IMR-90 (cell line): Measurements from ENCODE around the gene CHAF1B. TPM values are rescaled to one million over a fixed set of nuclear protein-coding genes. Genes with fewer than 3 reads are reported as not detected.

Experiments
- ATAC-seq: fragments of 200-7000 bp; cut with Tn5 transposase; 2 replicates; pipeline ENCODE4 v1.9.1; 2020; ENCODE audit warnings: low read depth, mild to moderate bottlenecking, moderate library complexity
- BruUV-seq: library from RNA; stranded (reverse); fragments of 400-500 nt; replicated peaks from 2 replicates; lab custom pipeline; 2021; lab: Mats Ljungman, UMichigan
- CTCF ChIA-PET: fragments of 300-600 bp; formaldehyde crosslinking; extraction: SDS; loops from one replicate; lab custom pipeline; 2021; ENCODE audit warnings: antibody characterized with exemption; lab: Yijun Ruan, JAX
- POLR2A ChIA-PET: fragments of 300-600 bp; sonication (Branson Sonifier 250); formaldehyde crosslinking; loops from one replicate; lab custom pipeline; 2022; ENCODE audit warnings: antibody characterized with exemption; ENCODE audit not compliant: unreplicated experiment; lab: Charles Lee
- DNase-seq: peaks from one replicate; pipeline ENCODE4 v3.0.0; 2013
- H2AFZ ChIP-seq: replicated peaks from 2 replicates; pipeline ENCODE3; 2013; ENCODE audit warnings: low read length, mild to moderate bottlenecking; ENCODE audit not compliant: poor library complexity
- H2AK5ac ChIP-seq: 2 replicates; pipeline ENCODE4 v1.6.1; 2013; ENCODE audit warnings: low read depth, low read length, inconsistent platforms
- H2AK9ac ChIP-seq: replicated peaks from 2 replicates; pipeline ENCODE3; 2013; ENCODE audit warnings: mild to moderate bottlenecking, low read depth, low read length, moderate library complexity; ENCODE audit not compliant: poor library complexity
- H2BK120ac ChIP-seq: 2 replicates; pipeline ENCODE4 v1.6.1; 2013; ENCODE audit warnings: low read depth, low read length, inconsistent platforms
- H2BK15ac ChIP-seq: 3 replicates; pipeline ENCODE4 v1.6.1; 2013; ENCODE audit warnings: low read depth, low read length, inconsistent platforms
- H2BK20ac ChIP-seq: 2 replicates; pipeline ENCODE4 v1.6.1; 2013; ENCODE audit warnings: low read depth, mild to moderate bottlenecking, inconsistent platforms, low read length, moderate library complexity
- H2BK5ac ChIP-seq: 2 replicates; pipeline ENCODE4 v1.6.1; 2013; ENCODE audit warnings: mild to moderate bottlenecking, low read depth, low read length, inconsistent platforms; ENCODE audit not compliant: poor library complexity, severe bottlenecking
- H3K14ac ChIP-seq: replicated peaks from 2 replicates; pipeline ENCODE4 v1.6.1; 2013; ENCODE audit warnings: low read depth, low read length, inconsistent platforms
- H3K18ac ChIP-seq: 2 replicates; pipeline ENCODE4 v1.6.1; 2013; ENCODE audit warnings: low read depth, low read length, control low read depth
- H3K23ac ChIP-seq: 2 replicates; pipeline ENCODE4 v1.6.1; 2013; ENCODE audit warnings: low read depth, low read length, inconsistent platforms
- H3K27ac ChIP-seq: 2 replicates; pipeline ENCODE4 v1.5.1; 2013; ENCODE audit warnings: mild to moderate bottlenecking, control low read depth, low read length; ENCODE audit not compliant: insufficient read depth
- H3K27me3 ChIP-seq: 2 replicates; pipeline ENCODE4 v1.6.1; 2013; ENCODE audit warnings: low read length; ENCODE audit not compliant: control insufficient read depth, insufficient read depth
- H3K36me3 ChIP-seq: 2 replicates; pipeline ENCODE4 v1.6.1; 2013; ENCODE audit warnings: low read length, mixed read lengths; ENCODE audit not compliant: control insufficient read depth, insufficient read depth
- H3K4ac ChIP-seq: 2 replicates; pipeline ENCODE4 v1.6.1; 2013; ENCODE audit warnings: low read depth, low read length, inconsistent platforms
- H3K4me1 ChIP-seq: 2 replicates; pipeline ENCODE4 v1.6.1; 2013; ENCODE audit warnings: low read length, mixed read lengths; ENCODE audit not compliant: control insufficient read depth, insufficient read depth
- H3K4me2 ChIP-seq: 2 replicates; pipeline ENCODE4 v1.6.1; 2013; ENCODE audit warnings: low read depth, mild to moderate bottlenecking, control low read depth, low read length, moderate library complexity
- H3K4me3 ChIP-seq: 2 replicates; pipeline ENCODE4 v1.5.1; 2013; ENCODE audit warnings: low read depth, mild to moderate bottlenecking, control low read depth, low read length, moderate library complexity; ENCODE audit not compliant: insufficient read depth
- H3K56ac ChIP-seq: 2 replicates; pipeline ENCODE4 v1.6.1; 2013; ENCODE audit warnings: low read length, inconsistent platforms; ENCODE audit not compliant: insufficient read depth; ENCODE audit errors: extremely low read depth
- H3K79me1 ChIP-seq, 2 experiments: 2 replicates each; pipeline ENCODE4 v1.6.1; 2013; ENCODE audit warnings: low read length in 2 of 2, inconsistent platforms in 1 of 2, low read depth in 1 of 2
- H3K9ac ChIP-seq: 2 replicates; pipeline ENCODE4 v1.6.1; 2013; ENCODE audit warnings: low read depth, low read length, control low read depth
- H3K9me1 ChIP-seq: 2 replicates; pipeline ENCODE4 v1.6.1; 2013; ENCODE audit warnings: low read length, inconsistent platforms; ENCODE audit not compliant: insufficient read depth
- H3K9me3 ChIP-seq: 2 replicates; pipeline ENCODE4 v1.6.1; 2013; ENCODE audit warnings: low read length; ENCODE audit not compliant: control insufficient read depth, insufficient read depth
- H4K20me1 ChIP-seq: 2 replicates; pipeline ENCODE4 v1.6.1; 2013; ENCODE audit warnings: low read length, inconsistent platforms; ENCODE audit not compliant: insufficient read depth
- H4K5ac ChIP-seq: 2 replicates; pipeline ENCODE4 v1.6.1; 2013; ENCODE audit warnings: mild to moderate bottlenecking, low read depth, low read length, control low read depth
- H4K8ac ChIP-seq, 2 experiments: 2 replicates each; pipeline ENCODE4 v1.6.1; 2013; ENCODE audit warnings: low read depth in 2 of 2, low read length in 2 of 2, control low read depth in 1 of 2, inconsistent platforms in 1 of 2
- H4K91ac ChIP-seq: 2 replicates; pipeline ENCODE4 v1.6.1; 2013; ENCODE audit warnings: low read depth, low read length, inconsistent platforms; ENCODE audit not compliant: insufficient read depth
- BHLHE40 ChIP-seq: fragments of 150-350 bp; IDR thresholded peaks from 2 replicates; pipeline ENCODE4 v1.6.1; 2016; ENCODE audit warnings: mild to moderate bottlenecking, low read depth, low read length
- CEBPB ChIP-seq: IDR thresholded peaks from 2 replicates; pipeline ENCODE4 v1.6.1; 2012; ENCODE audit warnings: low read depth, low read length, improper control_type of control experiment
- CHD1 ChIP-seq: IDR thresholded peaks from 2 replicates; pipeline ENCODE4 v1.6.1; 2012; ENCODE audit warnings: low read depth, low read length, improper control_type of control experiment
- CTCF ChIP-seq: conservative IDR thresholded peaks from 2 replicates; pipeline ENCODE4 v1.5.1; 2012; ENCODE audit warnings: mild to moderate bottlenecking, low read depth, low read length, improper control_type of control experiment
- ELK1 ChIP-seq: fragments of 150-350 bp; IDR thresholded peaks from 2 replicates; pipeline ENCODE4 v1.6.1; 2016; ENCODE audit warnings: low read depth, mild to moderate bottlenecking, low read length, moderate library complexity, borderline replicate concordance
- FOS ChIP-seq: fragments of 150-350 bp; IDR thresholded peaks from 2 replicates; pipeline ENCODE4 v1.6.1; 2016; ENCODE audit warnings: low read depth, low read length
- MAZ ChIP-seq: IDR thresholded peaks from 2 replicates; pipeline ENCODE4 v1.6.1; 2012; ENCODE audit warnings: low read depth, mild to moderate bottlenecking, low read length, improper control_type of control experiment, moderate library complexity, borderline replicate concordance
- MXI1 ChIP-seq: IDR thresholded peaks from 2 replicates; pipeline ENCODE4 v1.6.1; 2012; ENCODE audit warnings: low read depth, mild to moderate bottlenecking, low read length, moderate library complexity, borderline replicate concordance
- POLR2A ChIP-seq: IDR thresholded peaks from 2 replicates; pipeline ENCODE4 v1.6.1; 2012; ENCODE audit warnings: mild to moderate bottlenecking, low read depth, low read length
- RAD21 ChIP-seq: IDR thresholded peaks from 2 replicates; pipeline ENCODE4 v1.6.1; 2012; ENCODE audit warnings: low read length, improper control_type of control experiment
- RCOR1 ChIP-seq: IDR thresholded peaks from 2 replicates; pipeline ENCODE4 v1.6.1; 2012; ENCODE audit warnings: mild to moderate bottlenecking, low read length, improper control_type of control experiment; ENCODE audit not compliant: insufficient replicate concordance
- RFX5 ChIP-seq: IDR thresholded peaks from 2 replicates; pipeline ENCODE4 v1.8.0; 2012; ENCODE audit warnings: low read depth, mild to moderate bottlenecking, low read length, moderate library complexity
- SMC3 ChIP-seq: fragments of 150-350 bp; IDR thresholded peaks from 2 replicates; pipeline ENCODE4 v1.6.1; 2016; ENCODE audit warnings: low read depth, mild to moderate bottlenecking, antibody characterized with exemption, low read length, moderate library complexity
- USF2 ChIP-seq: fragments of 150-350 bp; IDR thresholded peaks from 2 replicates; pipeline ENCODE4 v1.6.1; 2017; ENCODE audit warnings: mild to moderate bottlenecking, antibody characterized with exemption, low read length, low read depth
- WGBS, 2 experiments: methylation state at CpG; one replicate each; pipeline versions ENCODE4 v1.1.5 to v1.1.7; 2013; ENCODE audit warnings: missing lambda C conversion rate in 2 of 2; ENCODE audit not compliant: insufficient read length in 1 of 2; ENCODE audit errors: extremely low coverage in 2 of 2; 5-methylcytosine and 5-hydroxymethylcytosine counted together
- dilution Hi-C: fragments of 300-500 bp; cut with HindIII; formaldehyde crosslinking; loops from one replicate; pipeline ENCODE4 v1.14.3; 2018; ENCODE audit warnings: low sequenced_read_pairs; ENCODE audit not compliant: unreplicated experiment
- in situ Hi-C: fragments of 300-500 bp; cut with MboI; formaldehyde crosslinking; loops from 3 replicates; pipeline ENCODE4 v1.14.3; 2019; ENCODE audit warnings: low sequenced_read_pairs, inconsistent platforms, mixed read lengths
- intact Hi-C: fragments of 100-400 bp; cut with micrococcal nuclease; formaldehyde crosslinking; loops from 2 replicates; pipeline ENCODE4 v1.10.0; 2022
- polyA plus RNA-seq, 3 experiments: library from polyadenylated mRNA; depleted of rRNA; stranded (reverse); fragments of >200 nt; gene quantifications; 2 replicates each; pipeline ENCODE4 v1.2.3, GENCODE V29; 2012; ENCODE audit warnings: low replicate concordance in 1 of 3
- total RNA-seq: library from RNA; depleted of rRNA; stranded (reverse); fragments of >200 nt; gene quantifications from 2 replicates; pipeline ENCODE4 v1.2.3, GENCODE V29; 2012

The CHAF1B gene
- total and polyA plus RNA-seq, 2 of the 4 experiments (the other 2 are of a cell fraction): 4.5 to 6.4 TPM

GRCh38 chr21:36464590-36464989 is 79.4 kb downstream of the CHAF1B start:
- WGBS, 2 experiments: no CpG with 5 or more reads among the region's 3 CpGs
- dilution Hi-C loops: no loop called here

More at GRCh38 chr21:36464590-36464989, 79.4 kb downstream of the CHAF1B start:
- Histone ChIP-seq H2BK15ac (no peak overlapping the region), H3K14ac (no peak overlapping the region), H4K20me1 (no peaks in the 10 kb centered on the region), H4K91ac (no peak overlapping the region), H3K23ac (no peak overlapping the region), H3K9ac (no peak overlapping the region), H2BK20ac (no peak overlapping the region), H3K4me2 (no peak overlapping the region), H3K79me1 (no peaks in the 10 kb centered on the region), H3K36me3 (no peaks in the 10 kb centered on the region), H2BK120ac (no peak overlapping the region), H2AK9ac (no peak overlapping the region), H3K27me3 (peaks cover 2% of the 10 kb centered on the region; the same call in 1 of the 2 replicates), H2AFZ (no peak overlapping the region), H3K4me1 (no peaks in the 10 kb centered on the region; the same call in 1 of the 2 replicates), H2AK5ac (no peak overlapping the region), H3K18ac (no peak overlapping the region), H2BK5ac (no peak overlapping the region), H3K4ac (no peak overlapping the region), H3K9me1 (no peaks in the 10 kb centered on the region; the same call in 1 of the 2 replicates), H4K8ac (no peak overlapping the region), H3K9me3 (no peaks in the 10 kb centered on the region), H3K27ac (no peak overlapping the region), H3K4me3 (no peak overlapping the region), H3K56ac (no peak overlapping the region), H4K5ac (no peak overlapping the region)
- intact Hi-C loops: no loop called here
- no TSS peak for BruUV-seq
- DNase-seq (no peak), ATAC-seq (no peak)
- in situ Hi-C loops: no loop called here
- TF ChIP-seq BHLHE40: no peak
- TF ChIP-seq USF2: no peak
- TF ChIP-seq RFX5: no peak
- TF ChIP-seq FOS: no peak
- no peak for TF ChIP-seq CHD1
- TF ChIP-seq MAZ: no peak
- no peak for TF ChIP-seq CEBPB
- TF ChIP-seq RCOR1: no peak
- no peak for TF ChIP-seq MXI1
- TF ChIP-seq POLR2A: no peak
- TF ChIP-seq CTCF: no peak
- no peak for TF ChIP-seq ELK1
- no peak for TF ChIP-seq SMC3
- TF ChIP-seq RAD21: no peak
- POLR2A ChIA-PET: no interaction called here
- CTCF ChIA-PET: no interaction called here
